ENCODE data around the gene ORC1.

The ORC1 gene

GRCh38 chr1:52355847-52356505 is 48.2 kb downstream of the ORC1 start:
- no peak for DNase-seq
- in situ Hi-C loops (cut with HindIII; ENCODE audit: low pct_ligation_motif_present, low pct_unique_long_range_greater_than_20kb, low sequenced_read_pairs), result no loop called here

- in situ Hi-C loops (cut with HindIII; ENCODE audit: low pct_ligation_motif_present, low pct_unique_long_range_greater_than_20kb, low sequenced_read_pairs), result no loop called here
These were observed 48.8 kb downstream of the ORC1 start for GRCh38 chr1:52355436-52355835.

GRCh38 chr1:52352690-52353089 is 51.5 kb downstream of the ORC1 start:
- no peak for DNase-seq
- in situ Hi-C loops (cut with HindIII; ENCODE audit: low pct_ligation_motif_present, low pct_unique_long_range_greater_than_20kb, low sequenced_read_pairs), result no loop called here

More at GRCh38 chr1:52355436-52355835, 48.8 kb downstream of the ORC1 start:
- no peak for DNase-seq

- DNase-seq, result peak; percentile 26
- in situ Hi-C loops (cut with HindIII; ENCODE audit: low pct_ligation_motif_present, low pct_unique_long_range_greater_than_20kb, low sequenced_read_pairs), result no loop called here
These were observed 55.4 kb downstream of the ORC1 start for GRCh38 chr1:52348704-52349300.

- DNase-seq, result no peak
- in situ Hi-C loops (cut with HindIII; ENCODE audit: low pct_ligation_motif_present, low pct_unique_long_range_greater_than_20kb, low sequenced_read_pairs), result no loop called here
These were observed 57.6 kb downstream of the ORC1 start for GRCh38 chr1:52346653-52347052.

GRCh38 chr1:52345252-52345651 is 59.0 kb downstream of the ORC1 start:
- in situ Hi-C loops (cut with HindIII; ENCODE audit: low pct_ligation_motif_present, low pct_unique_long_range_greater_than_20kb, low sequenced_read_pairs), result no loop called here
- no peak for DNase-seq

GRCh38 chr1:52343979-52344378 is 60.2 kb downstream of the ORC1 start:
- in situ Hi-C loops (cut with HindIII; ENCODE audit: low pct_ligation_motif_present, low pct_unique_long_range_greater_than_20kb, low sequenced_read_pairs), result no loop called here
- DNase-seq, result no peak

GRCh38 chr1:52341655-52342260 is 62.5 kb downstream of the ORC1 start:
- in situ Hi-C loops (cut with HindIII; ENCODE audit: low pct_ligation_motif_present, low pct_unique_long_range_greater_than_20kb, low sequenced_read_pairs), result no loop called here
- no peak for DNase-seq

GRCh38 chr1:52337439-52337838 is 66.8 kb downstream of the ORC1 start:
- no peak for DNase-seq
- in situ Hi-C loops (cut with HindIII; ENCODE audit: low pct_ligation_motif_present, low pct_unique_long_range_greater_than_20kb, low sequenced_read_pairs), result no loop called here

- no peak for DNase-seq
- in situ Hi-C loops (cut with HindIII; ENCODE audit: low pct_ligation_motif_present, low pct_unique_long_range_greater_than_20kb, low sequenced_read_pairs), result no loop called here
These were observed 69.2 kb downstream of the ORC1 start for GRCh38 chr1:52334906-52335528.

GRCh38 chr1:52332411-52332810 is 71.8 kb downstream of the ORC1 start:
- DNase-seq, result no peak
- in situ Hi-C loops (cut with HindIII; ENCODE audit: low pct_ligation_motif_present, low pct_unique_long_range_greater_than_20kb, low sequenced_read_pairs), result no loop called here

GRCh38 chr1:52328615-52329014 is 75.6 kb downstream of the ORC1 start:
- no peak for DNase-seq
- in situ Hi-C loops (cut with HindIII; ENCODE audit: low pct_ligation_motif_present, low pct_unique_long_range_greater_than_20kb, low sequenced_read_pairs), result no loop called here

- in situ Hi-C loops (cut with HindIII; ENCODE audit: low pct_ligation_motif_present, low pct_unique_long_range_greater_than_20kb, low sequenced_read_pairs), result no loop called here
- no peak for DNase-seq
These were observed 78.4 kb downstream of the ORC1 start for GRCh38 chr1:52325786-52326185.

- no peak for DNase-seq
- in situ Hi-C loops (cut with HindIII; ENCODE audit: low pct_ligation_motif_present, low pct_unique_long_range_greater_than_20kb, low sequenced_read_pairs), result no loop called here
These were observed 80.5 kb downstream of the ORC1 start for GRCh38 chr1:52323731-52324130.

Data from ACHN (cell line).